ENCODE results near the gene ASTN2. TPM values are rescaled to one million over a fixed set of nuclear protein-coding genes. Genes with fewer than 3 reads are reported as not detected.

Gene ASTN2
- total RNA-seq, 2 experiments from 2014 or later = 1.7 to 4.2 TPM

DNA sequence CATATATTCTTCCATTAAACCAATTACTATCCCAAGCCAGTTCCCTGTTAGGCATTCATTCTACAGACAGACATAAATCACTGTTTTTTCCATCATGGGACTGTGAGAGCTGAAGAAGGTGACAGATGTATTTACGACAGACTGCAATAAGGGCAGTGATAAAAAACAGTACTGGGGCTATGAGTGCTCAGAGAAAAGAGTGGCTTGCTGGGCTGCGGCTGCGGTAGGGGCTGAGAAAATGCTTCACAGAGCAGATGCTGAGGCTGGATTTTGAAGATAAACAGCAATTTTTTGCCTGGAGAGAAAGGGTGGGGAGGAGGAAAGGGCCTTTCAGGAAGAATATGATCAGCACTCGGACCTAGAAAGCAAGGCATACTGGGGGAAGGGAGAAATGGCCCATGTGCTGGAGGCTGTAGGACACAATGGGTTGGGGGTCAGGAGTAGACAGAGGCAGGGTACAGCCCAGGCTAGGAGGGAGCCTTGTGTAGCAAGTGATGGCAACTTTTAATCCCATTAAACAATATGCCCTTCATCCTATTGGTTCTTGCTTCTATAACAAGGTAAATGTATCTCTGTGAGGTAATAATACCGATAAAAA lies 279.3 kb downstream of the ASTN2 start:
- DNase-seq (ENCODE audit: low spot score) = no peak
- no peaks in the 10 kb centered on the region for H3K79me2 ChIP-seq (ENCODE audit: insufficient read depth, low read depth, low read length)
- CTCF ChIA-PET (ENCODE audit: unreplicated experiment) = interaction anchor here (0.6 kb wide), 1 partner anchor 175 kb away, joined by 3 read pairs; no protein-coding TSS in a partner anchor
- no TSS peak for BruUV-seq (replicated peaks)
- H2AFZ ChIP-seq (ENCODE audit: low read length) = no peak overlapping the region
- no peaks in the 10 kb centered on the region for H3K9me3 ChIP-seq (ENCODE audit: low read length)
- no peaks in the 10 kb centered on the region for H3K9me2 ChIP-seq (ENCODE audit: insufficient read depth, low read length)
- POLR2A ChIA-PET = interaction anchor here (1.0 kb wide), 1 partner anchor 11 kb away, joined by 3 read pairs; no protein-coding TSS in a partner anchor
- no peaks in the 10 kb centered on the region for H3K4me1 ChIP-seq (ENCODE audit: insufficient read depth, low read length, poor library complexity, severe bottlenecking)
- H3K36me3 ChIP-seq (ENCODE audit: insufficient read depth, low read length) = no peaks in the 10 kb centered on the region
- TF ChIP-seq CTCF (conservative IDR thresholded peaks at IDR 0.05; ENCODE audit: low read length) (no peak), EZH2phosphoT487 (IDR thresholded peaks at IDR 0.05; ENCODE audit: borderline replicate concordance, low read depth, low read length) (no peak)
- intact Hi-C loops (cut with micrococcal nuclease; ENCODE audit: unreplicated experiment) = no loop called here
- no peaks in the 10 kb centered on the region for H4K20me1 ChIP-seq (ENCODE audit: insufficient read depth, low read length)
- H3K27ac ChIP-seq (ENCODE audit: low read depth, low read length, poor library complexity, severe bottlenecking) = no peak overlapping the region
- no peak overlapping the region for H3K4me2 ChIP-seq (ENCODE audit: low read length)
- no peak overlapping the region for H3K4me3 ChIP-seq (ENCODE audit: low read depth, low read length, poor library complexity, severe bottlenecking)

DNA sequence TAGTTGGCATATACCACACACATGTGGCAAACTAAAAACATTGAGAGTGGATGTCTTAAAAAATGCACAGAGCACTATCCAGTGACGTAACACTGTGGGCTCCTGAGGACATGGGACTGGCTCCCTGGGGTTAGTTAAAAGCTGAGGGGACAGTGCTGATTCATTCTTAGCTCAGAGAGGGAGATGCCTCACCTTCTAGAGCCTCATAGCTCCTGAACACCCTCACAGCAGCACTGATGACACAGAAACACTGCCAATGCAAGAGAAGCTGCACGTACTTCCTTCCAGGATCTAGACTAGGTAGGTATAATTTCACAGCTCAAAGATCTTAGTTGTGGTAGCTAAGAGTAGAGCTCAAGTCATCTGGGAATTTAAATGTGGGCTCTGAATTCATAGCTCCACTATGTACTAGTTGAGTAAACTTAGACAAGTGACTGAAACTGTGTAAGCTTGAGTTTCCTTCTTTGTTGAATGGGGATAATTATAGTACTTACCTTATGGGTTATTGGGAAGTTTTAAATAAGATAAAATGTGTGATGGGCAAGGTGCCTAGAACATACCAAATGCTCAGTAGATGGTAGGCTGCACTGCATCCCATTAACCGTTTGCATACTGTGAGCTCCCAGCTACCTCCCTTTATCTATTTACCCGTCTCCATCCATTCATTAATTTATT lies 279.9 kb downstream of the ASTN2 start:
- H4K20me1 ChIP-seq (ENCODE audit: insufficient read depth, low read length) = no peaks in the 10 kb centered on the region
- no peaks in the 10 kb centered on the region for H3K36me3 ChIP-seq (ENCODE audit: insufficient read depth, low read length)
- intact Hi-C loops (cut with micrococcal nuclease; ENCODE audit: unreplicated experiment) = no loop called here
- ChIA-PET CTCF (ENCODE audit: unreplicated experiment) (interaction anchor here (0.6 kb wide), 1 partner anchor 176 kb away, joined by 3 read pairs; no protein-coding TSS in a partner anchor), POLR2A (interaction anchor here (1.0 kb wide), 1 partner anchor 10 kb away, joined by 3 read pairs; no protein-coding TSS in a partner anchor)
- H3K79me2 ChIP-seq (ENCODE audit: insufficient read depth, low read depth, low read length) = no peaks in the 10 kb centered on the region
- no peak overlapping the region for H2AFZ ChIP-seq (ENCODE audit: low read length)
- DNase-seq (ENCODE audit: low spot score) = no peak
- no peak overlapping the region for H3K27ac ChIP-seq (ENCODE audit: low read depth, low read length, poor library complexity, severe bottlenecking)
- BruUV-seq (replicated peaks) = no TSS peak
- H3K9me3 ChIP-seq (ENCODE audit: low read length) = no peaks in the 10 kb centered on the region
- TF ChIP-seq EZH2phosphoT487 (IDR thresholded peaks at IDR 0.05; ENCODE audit: borderline replicate concordance, low read depth, low read length) = no peak
- TF ChIP-seq CTCF (conservative IDR thresholded peaks at IDR 0.05; ENCODE audit: low read length) = no peak
- H3K4me2 ChIP-seq (ENCODE audit: low read length) = no peak overlapping the region
- H3K9me2 ChIP-seq (ENCODE audit: insufficient read depth, low read length) = no peaks in the 10 kb centered on the region
- no peaks in the 10 kb centered on the region for H3K4me1 ChIP-seq (ENCODE audit: insufficient read depth, low read length, poor library complexity, severe bottlenecking)
- no peak overlapping the region for H3K4me3 ChIP-seq (ENCODE audit: low read depth, low read length, poor library complexity, severe bottlenecking)

DNA sequence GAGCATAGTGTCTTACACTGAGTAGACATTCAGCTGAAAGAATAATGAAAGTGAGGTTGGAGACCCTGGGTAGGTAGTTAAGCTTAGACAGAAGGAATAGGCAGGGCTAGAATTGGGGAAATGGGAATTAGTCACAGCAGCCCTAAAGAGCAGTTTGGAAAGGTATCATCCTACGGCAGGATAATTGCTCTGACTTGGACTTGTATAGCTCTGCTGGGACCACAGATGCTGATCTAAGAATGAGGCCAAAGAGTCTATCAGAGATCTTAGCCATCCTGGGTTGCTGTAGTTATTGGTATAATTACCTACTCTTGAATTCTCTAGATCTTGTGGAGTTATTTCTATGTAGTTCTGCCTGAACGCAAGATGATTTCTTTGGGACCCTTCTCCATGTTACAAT lies 288.0 kb downstream of the ASTN2 start:
- ChIA-PET CTCF (ENCODE audit: unreplicated experiment) (no interaction called here), POLR2A (no interaction called here)
- Histone ChIP-seq H4K20me1 (ENCODE audit: insufficient read depth, low read length) (no peaks in the 10 kb centered on the region), H3K4me3 (ENCODE audit: low read depth, low read length, poor library complexity, severe bottlenecking) (no peak overlapping the region), H3K4me2 (ENCODE audit: low read length) (no peak overlapping the region), H3K27ac (ENCODE audit: low read depth, low read length, poor library complexity, severe bottlenecking) (no peak overlapping the region), H3K36me3 (ENCODE audit: insufficient read depth, low read length) (no peaks in the 10 kb centered on the region), H2AFZ (ENCODE audit: low read length) (no peak overlapping the region), H3K79me2 (ENCODE audit: insufficient read depth, low read depth, low read length) (no peaks in the 10 kb centered on the region), H3K9me2 (ENCODE audit: insufficient read depth, low read length) (no peaks in the 10 kb centered on the region), H3K4me1 (ENCODE audit: insufficient read depth, low read length, poor library complexity, severe bottlenecking) (no peaks in the 10 kb centered on the region), H3K9me3 (ENCODE audit: low read length) (no peaks in the 10 kb centered on the region)
- intact Hi-C loops (cut with micrococcal nuclease; ENCODE audit: unreplicated experiment) = no loop called here
- no peak for TF ChIP-seq CTCF (conservative IDR thresholded peaks at IDR 0.05; ENCODE audit: low read length)
- TF ChIP-seq EZH2phosphoT487 (IDR thresholded peaks at IDR 0.05; ENCODE audit: borderline replicate concordance, low read depth, low read length) = no peak
- BruUV-seq (replicated peaks) = no TSS peak
- DNase-seq (ENCODE audit: low spot score) = no peak
